Cardiac muscle cell (in vitro differentiated cells and primary cell): ENCODE measurements around the gene VSTM4. TPM values are rescaled to one million over a fixed set of nuclear protein-coding genes. Genes with fewer than 3 reads are reported as not detected.

Experiments
- DNase-seq, 2 donors: peaks; one replicate each; pipeline versions ENCODE4 v3.0.0 to v3.0.0-alpha.2; 2010 to 2017; ENCODE audit warnings: low read depth in 1 of 2, low spot score in 1 of 2
- H3K27ac ChIP-seq: fragments of 200-600 bp; sonication (generic); 2 replicates; pipeline ENCODE4 v1.5.1; 2016
- H3K27me3 ChIP-seq: fragments of 200-600 bp; sonication (generic); 2 replicates; pipeline ENCODE4 v1.6.0; 2016; ENCODE audit warnings: control low read depth
- H3K36me3 ChIP-seq: fragments of 200-600 bp; sonication (generic); 2 replicates; pipeline ENCODE4 v1.5.1; 2016; ENCODE audit warnings: control low read depth
- H3K4me1 ChIP-seq: fragments of 200-600 bp; sonication (generic); 2 replicates; pipeline ENCODE4 v1.8.1; 2017; ENCODE audit warnings: low read depth, mild to moderate bottlenecking, mixed run types
- H3K4me3 ChIP-seq: fragments of 200-600 bp; sonication (generic); 2 replicates; pipeline ENCODE4 v1.5.1; 2016; ENCODE audit warnings: mild to moderate bottlenecking
- H3K9me3 ChIP-seq: fragments of 200-600 bp; sonication (generic); 2 replicates; pipeline ENCODE4 v1.5.1; 2017; ENCODE audit warnings: low read depth, mild to moderate bottlenecking, control low read depth
- CTCF ChIP-seq: IDR thresholded peaks from 2 replicates; pipeline ENCODE4 v1.5.1; 2012; ENCODE audit warnings: low read depth, mild to moderate bottlenecking, low read length
- polyA plus RNA-seq: library from polyadenylated mRNA; unstranded; fragments of >200 nt; fragmentation: Nextera tagmentation; extraction: Ambion mirVana; gene quantifications from 2 replicates; pipeline ENCODE4 v1.2.1, GENCODE V29; 2016
- total RNA-seq: library from RNA; depleted of rRNA; stranded (reverse); fragments of >200 nt; gene quantifications from 2 replicates; pipeline ENCODE4 v1.2.3, GENCODE V29; 2016

Gene VSTM4
- total and polyA plus RNA-seq, 2 experiments from 2014 or later = 3.6 to 6.0 TPM

GRCh38 chr10:49090696-49091380 lies 24.5 kb downstream of the VSTM4 start:
- H3K4me1 ChIP-seq = peaks cover 17% of the 10 kb centered on the region
- no peak overlapping the region for H3K27ac ChIP-seq
- H3K27me3 ChIP-seq = no peaks in the 10 kb centered on the region

GRCh38 chr10:49090189-49090575 lies 25.1 kb downstream of the VSTM4 start:
- Histone ChIP-seq H3K4me3 (no peak overlapping the region), H3K27me3 (no peaks in the 10 kb centered on the region), H3K9me3 (no peaks in the 10 kb centered on the region), H3K36me3 (no peaks in the 10 kb centered on the region), H3K4me1 (peaks cover 10% of the 10 kb centered on the region), H3K27ac (no peak overlapping the region)
- TF ChIP-seq CTCF = no peak
- DNase-seq = no peak

More at GRCh38 chr10:49090696-49091380, 24.5 kb downstream of the VSTM4 start:
- H3K4me3 ChIP-seq = no peak overlapping the region
- DNase-seq = no peak
- H3K36me3 ChIP-seq = no peaks in the 10 kb centered on the region
- no peaks in the 10 kb centered on the region for H3K9me3 ChIP-seq
- TF ChIP-seq CTCF = no peak

DNA sequence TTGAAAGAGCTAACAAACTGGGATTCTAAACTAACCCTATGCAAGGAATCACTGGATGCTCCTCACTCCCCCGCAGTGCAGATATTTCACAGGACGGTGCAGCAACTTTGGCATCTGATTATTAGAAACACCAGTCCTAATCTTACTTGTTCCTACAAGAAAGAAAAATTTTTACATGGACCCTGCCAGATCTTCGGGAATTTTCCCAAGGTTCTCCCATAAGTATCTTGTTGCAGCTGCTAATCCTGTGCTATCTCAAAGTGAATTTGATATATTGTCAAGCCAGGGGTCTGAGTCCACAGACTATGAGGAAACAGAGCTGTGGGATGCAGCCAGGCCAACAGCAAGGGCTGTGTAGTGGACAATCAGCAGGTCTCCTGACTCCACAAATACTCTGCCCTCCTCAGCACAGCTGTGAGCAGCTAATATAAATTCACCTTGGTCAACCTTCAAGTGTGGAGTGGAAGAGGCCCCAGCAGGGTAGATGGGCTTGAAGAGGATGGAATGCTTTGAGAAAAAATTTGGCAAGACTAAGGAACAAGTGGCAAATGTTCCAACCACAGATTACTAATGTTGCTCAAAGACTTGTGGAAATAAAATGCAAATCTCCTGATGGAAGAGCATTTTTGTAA lies 25.6 kb downstream of the VSTM4 start:
- Histone ChIP-seq H3K4me1 (peaks cover 10% of the 10 kb centered on the region), H3K36me3 (no peaks in the 10 kb centered on the region), H3K27me3 (no peaks in the 10 kb centered on the region), H3K27ac (peak overlapping the region; percentile 70), H3K9me3 (no peaks in the 10 kb centered on the region), H3K4me3 (no peak overlapping the region)
- peak; percentile 40 to 41 for DNase-seq
- TF ChIP-seq CTCF = no peak

DNA sequence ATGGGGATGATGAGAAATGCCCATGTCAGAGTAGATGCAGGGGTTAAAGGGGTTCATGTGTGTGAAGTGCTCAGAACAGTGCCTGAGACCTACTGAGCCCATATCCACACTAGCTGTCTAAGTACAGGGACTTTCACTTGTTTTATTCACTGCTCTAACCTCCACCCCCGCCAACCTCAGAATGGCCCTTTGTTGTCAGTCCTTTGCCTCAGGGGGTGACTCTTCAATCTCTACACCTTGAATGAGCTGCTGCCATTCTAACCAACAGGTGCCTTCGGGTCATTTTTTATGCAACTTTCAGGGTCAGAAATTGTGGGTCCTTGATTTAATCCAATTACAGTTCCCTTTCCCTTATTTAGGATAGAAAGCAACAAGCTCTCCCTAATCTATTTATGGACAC lies 26.2 kb downstream of the VSTM4 start:
- Histone ChIP-seq H3K9me3 (no peaks in the 10 kb centered on the region), H3K4me3 (no peak overlapping the region), H3K27me3 (no peaks in the 10 kb centered on the region), H3K27ac (peak overlapping the region; percentile 70), H3K4me1 (peaks cover 10% of the 10 kb centered on the region), H3K36me3 (no peaks in the 10 kb centered on the region)
- no peak for DNase-seq
- no peak for TF ChIP-seq CTCF

GRCh38 chr10:49086889-49087288 lies 28.4 kb downstream of the VSTM4 start:
- H3K4me1 ChIP-seq = peaks cover 10% of the 10 kb centered on the region

More at GRCh38 chr10:49086889-49087288, 28.4 kb downstream of the VSTM4 start:
- Histone ChIP-seq H3K27me3 (no peaks in the 10 kb centered on the region), H3K27ac (no peak overlapping the region), H3K36me3 (no peaks in the 10 kb centered on the region), H3K9me3 (no peaks in the 10 kb centered on the region), H3K4me3 (no peak overlapping the region)
- no peak for TF ChIP-seq CTCF
- DNase-seq = no peak
